Stimulated activated CD4-positive, alpha-beta T cell treated with anti-CD3 and anti-CD28 coated beads, Interleukin-2, amount 100 ng/mL, for 48 hours (primary cell): ENCODE measurements around the gene APOA4.

Experiments
- DNase-seq, 2 donors: peaks; one replicate each; pipeline ENCODE4 v3.0.0-alpha.2; 2020

The APOA4 gene

DNA sequence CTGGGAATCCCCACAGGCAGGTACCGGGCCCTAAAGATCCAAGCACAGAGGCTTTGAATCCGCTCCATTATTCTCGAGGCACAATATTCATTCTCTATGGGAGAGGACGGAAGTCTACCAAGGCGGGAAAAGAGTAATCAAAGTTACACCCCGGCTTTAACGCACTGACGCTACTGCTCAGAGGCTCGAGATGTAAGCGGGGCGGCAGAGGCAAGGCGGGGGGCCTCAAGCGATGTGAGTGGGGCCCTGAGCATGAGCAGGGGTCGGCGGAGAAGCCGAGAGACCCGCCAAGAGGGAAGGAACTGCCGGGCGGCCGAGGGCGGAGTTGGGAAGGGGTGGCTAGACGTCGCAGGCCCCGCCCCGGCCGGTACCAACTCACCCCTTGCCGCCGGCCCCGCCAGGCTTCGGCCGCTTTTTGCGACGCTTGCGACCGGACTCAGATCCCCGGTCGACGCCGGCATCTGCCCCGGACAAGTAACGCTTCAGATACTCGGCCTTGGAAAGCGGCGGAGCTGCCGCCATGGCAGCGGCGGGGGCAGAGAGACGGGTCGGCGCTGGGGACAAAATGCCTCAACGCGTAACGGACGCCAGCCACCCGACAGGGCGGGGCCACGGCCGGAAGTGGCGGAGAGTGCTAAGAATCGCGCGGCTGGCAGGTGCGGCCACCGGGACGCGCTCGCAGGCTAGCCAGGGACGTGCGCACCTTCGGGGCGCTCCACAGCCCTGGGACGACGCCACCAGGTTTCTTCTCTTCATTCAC is 50.5 kb downstream of the APOA4 start, which contains the start of gene BUD13:
Gene BUD13, minus strand, starts transcription at position 545 of the 760 bp plus-strand sequence. Its CDS starts 23 bp downstream, at position 522.
- peak; percentile 93 to 94 for DNase-seq

GRCh38 chr11:116771935-116772334 is 51.2 kb downstream of the APOA4 start:
- no peak for DNase-seq
